K562 (cell line): Measurements from ENCODE around the gene RPRD1B. TPM values are rescaled to one million over a fixed set of nuclear protein-coding genes. Genes with fewer than 3 reads are reported as not detected.

Experiments used
- ATAC-seq: fragments of 200-7000 bp; cut with Tn5 transposase; 3 replicates; pipeline ENCODE4 v1.9.1; 2020; ENCODE audit warnings: moderate library complexity
- BruUV-seq: library from RNA; stranded (reverse); fragments of 400-500 nt; replicated peaks from 2 replicates; lab custom pipeline; 2021; lab: Mats Ljungman, UMichigan
- CTCF ChIA-PET: fragments of 300-600 bp; formaldehyde crosslinking; extraction: SDS; loops from one replicate; lab custom pipeline; 2021; ENCODE audit warnings: low intra/inter-chr PET ratio; lab: Yijun Ruan, JAX
- POLR2A ChIA-PET: fragments of 300-600, 350-650 bp; sonication (Branson Sonifier 250); formaldehyde crosslinking; extraction: SDS; loops from one replicate; lab custom pipeline; 2021; ENCODE audit warnings: antibody characterized with exemption, inconsistent platforms; lab: Yijun Ruan, JAX
- DNase-seq, 4 experiments: peaks; one replicate each; pipeline versions ENCODE4 v3.0.0 to v3.0.0-alpha.2; 2011 to 2018; ENCODE audit warnings: low spot score in 3 of 4, mixed read lengths in 3 of 4; ENCODE audit errors: extremely low read depth in 1 of 4
- FAIRE-seq: peaks from 2 replicates; lab custom pipeline; 2011; peaks lifted over from hg19 to GRCh38; lab: Jason Lieb, UNC
- H2AFZ ChIP-seq: 2 replicates; pipeline ENCODE4 v1.6.0; 2011; ENCODE audit warnings: low read depth, low read length, control low read depth, inconsistent platforms
- H3K27ac ChIP-seq: fragments of 200-600 bp; 3 replicates; pipeline ENCODE4 v1.8.0; 2011; ENCODE audit warnings: low read depth, mild to moderate bottlenecking, control low read depth, inconsistent platforms, low read length, moderate library complexity, mixed read lengths; ENCODE audit errors: extremely low read depth
- H3K27me3 ChIP-seq, 2 experiments: fragments of 300-600 bp in 1 of 2; 2 replicates in 1 of 2; 3 replicates in 1 of 2; pipeline versions ENCODE4 v1.6.0 to v1.8.0; 2011; ENCODE audit warnings: inconsistent platforms in 2 of 2, low read length in 2 of 2, mild to moderate bottlenecking in 1 of 2, mixed read lengths in 1 of 2, moderate library complexity in 1 of 2; ENCODE audit not compliant: control insufficient read depth in 2 of 2, insufficient read depth in 2 of 2
- H3K36me3 ChIP-seq: fragments of 300-600 bp; 3 replicates; pipeline ENCODE4 v1.8.0; 2011; ENCODE audit warnings: mild to moderate bottlenecking, low read length, inconsistent platforms; ENCODE audit not compliant: control insufficient read depth, insufficient read depth
- H3K4me1 ChIP-seq, 2 experiments: fragments of 200-600 bp in 1 of 2; replicated peaks in 1 of 2; 2 replicates in 1 of 2; 3 replicates in 1 of 2; pipeline versions ENCODE4 v1.5.1 to v1.8.0; 2011; ENCODE audit warnings: inconsistent platforms in 2 of 2, low read length in 2 of 2, mild to moderate bottlenecking in 1 of 2, mixed read lengths in 1 of 2, moderate library complexity in 1 of 2; ENCODE audit not compliant: control insufficient read depth in 2 of 2, insufficient read depth in 2 of 2
- H3K4me2 ChIP-seq: 2 replicates; pipeline ENCODE4 v1.6.1; 2011; ENCODE audit warnings: low read length, control low read depth, inconsistent platforms, mixed read lengths; ENCODE audit not compliant: insufficient read depth
- H3K4me3 ChIP-seq: fragments of 200-600 bp; sonication (generic), shearing (Covaris generic); 2 replicates; pipeline ENCODE4 v1.5.1; 2016; ENCODE audit warnings: control low read depth, inconsistent platforms
- H3K79me2 ChIP-seq: fragments of 200-600 bp; 3 replicates; pipeline ENCODE4 v1.8.0; 2011; ENCODE audit warnings: low read length, inconsistent platforms; ENCODE audit not compliant: control insufficient read depth, insufficient read depth
- H3K9ac ChIP-seq, 2 experiments: 2 replicates each; pipeline versions ENCODE4 v1.6.0 to v1.6.1; 2011; ENCODE audit warnings: low read depth in 2 of 2, low read length in 2 of 2, control low read depth in 1 of 2, inconsistent platforms in 1 of 2, mild to moderate bottlenecking in 1 of 2, mixed read lengths in 1 of 2; ENCODE audit not compliant: insufficient read depth in 1 of 2
- H3K9me1 ChIP-seq: one replicate; pipeline ENCODE4 v1.6.0; 2011; ENCODE audit warnings: inconsistent platforms, mild to moderate bottlenecking, low read length, moderate library complexity; ENCODE audit not compliant: control insufficient read depth, insufficient read depth
- H3K9me3 ChIP-seq: replicated peaks from 2 replicates; pipeline ENCODE4 v1.5.1; 2011; ENCODE audit warnings: low read depth, low read length, inconsistent platforms; ENCODE audit not compliant: control insufficient read depth, insufficient read depth
- H4K20me1 ChIP-seq: replicated peaks from 2 replicates; pipeline ENCODE4 v1.6.1; 2011; ENCODE audit warnings: low read length, inconsistent platforms, mixed read lengths; ENCODE audit not compliant: control insufficient read depth, insufficient read depth
- BCOR ChIP-seq: fragments of 450-650 bp; IDR thresholded peaks from 2 replicates; pipeline ENCODE4 v1.6.1; 2016
- CCNT2 ChIP-seq: IDR thresholded peaks from 2 replicates; pipeline ENCODE4 v1.6.1; 2011; ENCODE audit warnings: borderline replicate concordance, low read depth, mild to moderate bottlenecking, moderate library complexity, mixed read lengths, low read length; ENCODE audit not compliant: insufficient read length; ENCODE audit errors: extremely low read depth
- KDM1A ChIP-seq, 2 experiments: fragments of 450-650 bp; IDR thresholded peaks; 2 replicates each; pipeline ENCODE4 v1.6.1; 2016; ENCODE audit warnings: mild to moderate bottlenecking in 2 of 2
- NFIC ChIP-seq: fragments of 450-650 bp; IDR thresholded peaks from 2 replicates; pipeline ENCODE4 v1.6.1; 2017; ENCODE audit warnings: mild to moderate bottlenecking, inconsistent platforms
- POLR2G ChIP-seq: fragments of 200-400 bp; formaldehyde crosslinking; IDR thresholded peaks from 2 replicates; pipeline ENCODE4 v1.6.1; 2017; ENCODE audit warnings: low read depth, mild to moderate bottlenecking, antibody characterized with exemption, low read length, moderate library complexity
- PTBP1 ChIP-seq: fragments of 200-400 bp; formaldehyde crosslinking; IDR thresholded peaks from 2 replicates; pipeline ENCODE4 v1.6.1; 2017; ENCODE audit warnings: low read depth, low read length
- RBM25 ChIP-seq: fragments of 200-400 bp; formaldehyde crosslinking; IDR thresholded peaks from 2 replicates; pipeline ENCODE4 v1.6.1; 2018; ENCODE audit warnings: low read length, low read depth, moderate library complexity; ENCODE audit not compliant: severe bottlenecking
- SMARCA5 ChIP-seq: fragments of 450-650 bp; IDR thresholded peaks from 2 replicates; pipeline ENCODE4 v1.6.1; 2016
- ZBTB11 ChIP-seq, 3 experiments: fragments of 200-800 bp in 1 of 3; fragments of 250-450 bp in 1 of 3; fragments of 450-650 bp in 1 of 3; sonication (Bioruptor Pico) in 1 of 3; sonication (Bioruptor generic) in 1 of 3; formaldehyde crosslinking in 1 of 3; IDR thresholded peaks; 2 replicates each; pipeline versions ENCODE4 v1.6.1 to v1.8.0; 2016 to 2022; ENCODE audit warnings: mild to moderate bottlenecking in 2 of 3, missing genetic modification characterization in 2 of 3, missing compliant biosample characterization in 1 of 3, moderate library complexity in 1 of 3
- ZFP36 ChIP-seq: fragments of 150-350 bp; IDR thresholded peaks from 2 replicates; pipeline ENCODE4 v1.6.1; 2018; ENCODE audit warnings: low read length, low read depth; ENCODE audit not compliant: partially characterized antibody
- ZNF311 ChIP-seq: fragments of 250-450 bp; sonication (Bioruptor Pico); IDR thresholded peaks from 2 replicates; pipeline ENCODE4 v1.4.0; 2020; ENCODE audit warnings: mild to moderate bottlenecking, moderate library complexity
- ZNF408 ChIP-seq: fragments of 250-450 bp; sonication (Bioruptor Pico); IDR thresholded peaks from 2 replicates; pipeline ENCODE4 v1.4.0; 2020; ENCODE audit warnings: low read depth, mild to moderate bottlenecking, moderate library complexity
- WGBS: fragments of 100-300 bp; shearing (Covaris generic); methylation state at CpG from one replicate; pipeline ENCODE4 v1.1.6; 2016; ENCODE audit warnings: low coverage, mixed read lengths; ENCODE audit not compliant: insufficient coverage; ENCODE audit errors: missing lambda C conversion rate; 5-methylcytosine and 5-hydroxymethylcytosine counted together
- in situ Hi-C: fragments of 300-500 bp; cut with MboI; formaldehyde crosslinking; loops from 4 replicates; pipeline ENCODE4 v1.15.0; 2018; ENCODE audit warnings: inconsistent platforms, mixed read lengths
- intact Hi-C: fragments of 100-400 bp; cut with micrococcal nuclease; formaldehyde crosslinking; loops from 2 replicates; pipeline ENCODE4 v1.14.2; 2022
- polyA plus RNA-seq, 8 experiments: library from polyadenylated mRNA; depleted of rRNA in 4 of 8; stranded (reverse) in 5 of 8; unstranded in 3 of 8; fragments of >200 nt; fragmentation: Nextera tagmentation in 2 of 8; fragmentation: Illumina TruSeq in 1 of 8; extraction: Ambion mirVana in 2 of 8; extraction: Trizol in 1 of 8; gene quantifications; 2 replicates each; pipeline versions ENCODE4 v1.2.1 to v1.2.3, GENCODE V29; 2011 to 2014; ENCODE audit warnings: inconsistent platforms in 1 of 8, missing spikeins in 1 of 8
- total RNA-seq, 7 experiments: library from RNA; depleted of rRNA in 6 of 7; stranded (reverse); fragments of >200 nt in 6 of 7; fragmentation: Illumina TruSeq in 2 of 7; extraction: Trizol in 2 of 7; gene quantifications; 2 replicates each; pipeline versions ENCODE4 v1.2.1 to v1.2.3, GENCODE V29; 2011 to 2021; ENCODE audit warnings: low replicate concordance in 1 of 7

Gene RPRD1B
- total and polyA plus RNA-seq, 9 of the 15 experiments (the other 6 are each of a cell fraction or from before 2014, with no cell fraction given): 5.5 to 43.0 (median 24.4) TPM

- H3K36me3 ChIP-seq: peaks cover 18% of the 10 kb centered on the region; the same call in 2 of the 3 replicates
- H3K79me2 ChIP-seq: no peaks in the 10 kb centered on the region
- H3K9ac ChIP-seq: peak overlapping the region; percentile 44 to 82
- intact Hi-C loops: no loop called here
- H3K27me3 ChIP-seq: no peaks in the 10 kb centered on the region
- H4K20me1 ChIP-seq: no peaks in the 10 kb centered on the region
- CTCF ChIA-PET: no interaction called here
- no peak overlapping the region for H3K4me3 ChIP-seq
- peak; percentile 86 for FAIRE-seq
- peak overlapping the region; percentile 59 for H3K4me2 ChIP-seq
- in situ Hi-C loops: no loop called here
- no TSS peak for BruUV-seq
- 43% methylated on average over 7 of the region's 7 CpGs for WGBS
- DNase-seq: peak in 1 of 4 experiments; percentile 83
- peak; percentile 10 for ATAC-seq
- H3K4me1 ChIP-seq: peaks cover 48 to 59% of the 10 kb centered on the region in 2 experiments
- H3K27ac ChIP-seq: peak overlapping the region; percentile 58
- POLR2A ChIA-PET: interaction anchor here (0.6 to 3.4 kb wide), 3 partner anchors 11 to 509 kb away, joined by 3 to 13 read pairs (median 3); no protein-coding TSS in a partner anchor
- peak overlapping the region; percentile 56 for H2AFZ ChIP-seq
- no peaks in the 10 kb centered on the region for H3K9me1 ChIP-seq
- no peaks in the 10 kb centered on the region for H3K9me3 ChIP-seq
- TF ChIP-seq ZBTB11 (CRISPR knock-in tag; IDR thresholded peaks at IDR 0.05) (0 out of 6 replicates have a peak, but pooled peaks of 1 of the 3 experiments have one; percentile 0), RBM25 (peak; percentile 79), BCOR (peak; percentile 63), ZNF311 (CRISPR knock-in tag) (no peak), NFIC (peak; percentile 89), ZNF408 (CRISPR knock-in tag) (no peak), KDM1A (IDR thresholded peaks at IDR 0.05) (peak in 1 of 2 experiments; percentile 49; a peak in 2 of 4 replicates), CCNT2 (no peak), POLR2G (0 out of 2 replicates have a peak, but pooled peaks have one; percentile 25), PTBP1 (0 out of 2 replicates have a peak, but pooled peaks have one; percentile 67), ZFP36 (peak; percentile 78), SMARCA5 (0 out of 2 replicates have a peak, but pooled peaks have one; percentile 36)
Measured at GRCh38 chr20:38126146-38126921, 92.8 kb downstream of the RPRD1B start.
